Activated CD4-positive, alpha-beta T cell treated with anti-CD3 and anti-CD28 coated beads for 36 hours (primary cell): Measurements from ENCODE around the gene CLDN10. TPM values are rescaled to one million over a fixed set of nuclear protein-coding genes. Genes with fewer than 3 reads are reported as not detected.
A peak's percentile ranks its signal among the peaks of the same experiment; 100 is the strongest.
"Not testable (repeated sequence)": the region's sequence is repeated elsewhere in the genome, so short reads cannot be mapped to it uniquely, and the experiment has no call there.

Source experiments
- ATAC-seq: fragments of 200-7000 bp; cut with Tn5 transposase; one replicate; pipeline ENCODE4 v1.10.0; 2021; ENCODE audit warnings: mild to moderate bottlenecking, moderate library complexity
- CTCF ChIA-PET: fragments of 350-600 bp; sonication (Branson Sonifier 250); formaldehyde crosslinking; loops from one replicate; lab custom pipeline; 2021; ENCODE audit warnings: antibody characterized with exemption; lab: Charles Lee
- POLR2A ChIA-PET: fragments of 350-600 bp; sonication (Branson Sonifier 250); formaldehyde crosslinking; loops from one replicate; lab custom pipeline; 2021; ENCODE audit warnings: antibody characterized with exemption, inconsistent platforms; lab: Charles Lee
- DNase-seq: peaks from one replicate; pipeline ENCODE4 v3.0.0-alpha.2; 2020
- H3K27ac Mint-ChIP-seq: one replicate; pipeline ENCODE4 v1.8.0; 2021; ENCODE audit warnings: mixed read lengths
- H3K27me3 Mint-ChIP-seq: one replicate; pipeline ENCODE4 v1.8.0; 2021; ENCODE audit warnings: mixed read lengths
- H3K36me3 Mint-ChIP-seq: one replicate; pipeline ENCODE4 v1.8.0; 2021; ENCODE audit warnings: low read depth, mixed read lengths
- H3K4me1 Mint-ChIP-seq: one replicate; pipeline ENCODE4 v1.8.0; 2021; ENCODE audit warnings: mixed read lengths
- H3K4me3 Mint-ChIP-seq: one replicate; pipeline ENCODE4 v1.8.0; 2021; ENCODE audit warnings: mild to moderate bottlenecking, moderate library complexity, mixed read lengths
- H3K9me3 Mint-ChIP-seq: one replicate; pipeline ENCODE4 v1.8.0; 2021; ENCODE audit warnings: low read depth, mixed read lengths
- intact Hi-C, 2 experiments: fragments of 100-400 bp; cut with DNase I in 1 of 2; cut with micrococcal nuclease in 1 of 2; formaldehyde crosslinking; loops; one replicate each; pipeline versions ENCODE4 v1.14.2 to v1.15.1; 2022 to 2024; cut with DNase I, micrococcal nuclease
- total RNA-seq, 2 experiments: library from RNA; stranded (reverse); gene quantifications; one replicate each; pipeline ENCODE4 v1.2.3, GENCODE V29; 2021

The CLDN10 gene
- total RNA-seq, result not detected

- H3K4me1 Mint-ChIP-seq, result peaks cover 10% of the 10 kb centered on the region
- DNase-seq, result peak; percentile 16
Observed at GRCh38 chr13:95552539-95553441, at the start of gene CLDN10. CLDN10 (plus strand) TSS chr13:95552720; CDS start chr13:95552754, 34 bp downstream.

GRCh38 chr13:95503662-95504061 lies 48.9 kb upstream of the CLDN10 start:
- Mint-ChIP-seq H3K4me1 (no peaks in the 10 kb centered on the region), H3K27me3 (peaks cover 12% of the 10 kb centered on the region), H3K36me3 (no peaks in the 10 kb centered on the region), H3K9me3 (peaks cover 7% of the 10 kb centered on the region), H3K27ac (no peak overlapping the region), H3K4me3 (no peak overlapping the region)
- POLR2A ChIA-PET, result no interaction called here
- intact Hi-C loops, result no loop called here
- DNase-seq, result no peak
- no peak for ATAC-seq
- CTCF ChIA-PET, result interaction anchor here (0.9 to 1.3 kb wide), 2 partner anchors 10 to 828 kb away, joined by 3 read pairs; no protein-coding TSS in a partner anchor

More at GRCh38 chr13:95552539-95553441, at the start of gene CLDN10:
- POLR2A ChIA-PET, result no interaction called here
- peak within 1 kb of the TSS; percentile 25 for H3K4me3 Mint-ChIP-seq
- CTCF ChIA-PET, result interaction anchor here (1.0 kb wide), 1 partner anchor 16 kb away, joined by 4 read pairs; no protein-coding TSS in a partner anchor
- H3K9me3 Mint-ChIP-seq, result no peaks in the 10 kb centered on the region
- intact Hi-C loops, result no loop called here
- peaks cover 55% of the 10 kb centered on the region for H3K27me3 Mint-ChIP-seq
- no peaks in the 10 kb centered on the region for H3K36me3 Mint-ChIP-seq
- no peak for ATAC-seq
- H3K27ac Mint-ChIP-seq, result no peak within 1 kb of the TSS

GRCh38 chr13:95505265-95505664 lies 47.3 kb upstream of the CLDN10 start:
- Mint-ChIP-seq H3K27me3 (peaks cover 9% of the 10 kb centered on the region), H3K36me3 (no peaks in the 10 kb centered on the region), H3K4me3 (no peak overlapping the region), H3K9me3 (peaks cover 7% of the 10 kb centered on the region), H3K4me1 (no peaks in the 10 kb centered on the region), H3K27ac (no peak overlapping the region)
- intact Hi-C loops, result no loop called here
- CTCF ChIA-PET, result no interaction called here
- ATAC-seq (no peak), DNase-seq (no peak)
- POLR2A ChIA-PET, result no interaction called here

GRCh38 chr13:95505986-95506385 lies 46.5 kb upstream of the CLDN10 start:
- H3K27me3 Mint-ChIP-seq, result peaks cover 7% of the 10 kb centered on the region
- no peak for DNase-seq
- no peak overlapping the region for H3K4me3 Mint-ChIP-seq
- ATAC-seq, result no peak
- CTCF ChIA-PET, result no interaction called here
- intact Hi-C loops, result no loop called here
- no peak overlapping the region for H3K27ac Mint-ChIP-seq
- H3K4me1 Mint-ChIP-seq, result no peaks in the 10 kb centered on the region
- peaks cover 7% of the 10 kb centered on the region for H3K9me3 Mint-ChIP-seq
- no peaks in the 10 kb centered on the region for H3K36me3 Mint-ChIP-seq
- POLR2A ChIA-PET, result no interaction called here

GRCh38 chr13:95507991-95508390 lies 44.5 kb upstream of the CLDN10 start:
- Mint-ChIP-seq H3K4me1 (no peaks in the 10 kb centered on the region), H3K27ac (no peak overlapping the region), H3K36me3 (no peaks in the 10 kb centered on the region), H3K4me3 (no peak overlapping the region), H3K9me3 (no peaks in the 10 kb centered on the region), H3K27me3 (peaks cover 7% of the 10 kb centered on the region)
- intact Hi-C loops, result no loop called here
- ATAC-seq, result no peak
- ChIA-PET POLR2A (no interaction called here), CTCF (no interaction called here)
- DNase-seq, result no peak

- intact Hi-C loops, result no loop called here
- DNase-seq, result no peak
- no peak for ATAC-seq
- Mint-ChIP-seq H3K27ac (no peak overlapping the region), H3K9me3 (no peaks in the 10 kb centered on the region), H3K36me3 (no peaks in the 10 kb centered on the region), H3K4me3 (no peak overlapping the region), H3K27me3 (peaks cover 9% of the 10 kb centered on the region), H3K4me1 (no peaks in the 10 kb centered on the region)
- POLR2A ChIA-PET, result no interaction called here
- CTCF ChIA-PET, result interaction anchor here (1.4 kb wide), 1 partner anchor 15 kb away, joined by 3 read pairs; no protein-coding TSS in a partner anchor
Observed at GRCh38 chr13:95508996-95509395, 43.5 kb upstream of the CLDN10 start.

DNA sequence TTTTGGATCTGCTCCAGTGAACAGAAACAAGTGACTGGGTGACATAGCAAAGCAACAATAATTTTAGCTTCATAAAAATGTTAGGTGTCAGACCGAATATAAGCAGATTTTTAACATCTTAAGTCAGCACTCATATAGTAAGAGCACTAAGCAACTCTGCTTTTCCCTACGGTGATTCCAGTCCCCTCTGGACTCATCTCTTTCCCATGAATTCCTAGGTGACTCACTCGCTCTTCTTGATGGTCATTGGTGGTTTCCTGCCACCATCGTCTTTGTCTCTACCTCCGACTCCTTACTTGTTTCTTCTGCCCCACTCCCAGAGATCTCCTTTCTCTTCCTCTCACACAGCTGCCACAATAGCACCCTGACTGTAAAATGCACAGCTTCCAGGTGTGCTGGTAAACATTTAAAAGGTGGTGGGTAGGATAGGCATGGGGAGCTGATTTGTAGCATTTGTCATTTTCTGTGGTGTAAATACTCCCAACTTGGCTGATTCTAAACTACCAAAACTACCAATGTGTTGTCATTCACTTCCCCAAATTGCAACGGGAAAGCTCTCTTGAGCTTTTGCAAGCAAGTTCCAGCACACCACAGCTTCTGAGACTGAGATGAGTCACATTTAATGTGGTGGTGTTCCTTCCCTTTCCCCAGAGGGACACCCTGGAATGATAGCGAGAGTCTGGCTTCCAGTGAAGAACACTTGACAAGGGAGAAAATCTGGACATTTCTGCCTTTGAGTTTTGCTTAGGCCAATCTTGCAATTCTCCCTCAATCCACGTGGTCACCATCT lies 42.8 kb upstream of the CLDN10 start:
- Mint-ChIP-seq H3K4me3 (no peak overlapping the region), H3K36me3 (no peaks in the 10 kb centered on the region), H3K27me3 (peaks cover 13% of the 10 kb centered on the region), H3K27ac (no peak overlapping the region), H3K4me1 (no peaks in the 10 kb centered on the region), H3K9me3 (no peaks in the 10 kb centered on the region)
- ATAC-seq (no peak), DNase-seq (no peak)
- CTCF ChIA-PET, result interaction anchor here (1.4 kb wide), 1 partner anchor 16 kb away, joined by 3 read pairs; no protein-coding TSS in a partner anchor
- intact Hi-C loops, result no loop called here
- POLR2A ChIA-PET, result no interaction called here

GRCh38 chr13:95510950-95511349 lies 41.6 kb upstream of the CLDN10 start:
- H3K9me3 Mint-ChIP-seq, result no peaks in the 10 kb centered on the region
- ChIA-PET POLR2A (no interaction called here), CTCF (no interaction called here)
- intact Hi-C loops, result no loop called here
- no peak for ATAC-seq
- H3K4me3 Mint-ChIP-seq, result no peak overlapping the region
- H3K27ac Mint-ChIP-seq, result no peak overlapping the region
- no peak for DNase-seq
- H3K27me3 Mint-ChIP-seq, result peaks cover 14% of the 10 kb centered on the region
- no peaks in the 10 kb centered on the region for H3K36me3 Mint-ChIP-seq
- H3K4me1 Mint-ChIP-seq, result no peaks in the 10 kb centered on the region

DNA sequence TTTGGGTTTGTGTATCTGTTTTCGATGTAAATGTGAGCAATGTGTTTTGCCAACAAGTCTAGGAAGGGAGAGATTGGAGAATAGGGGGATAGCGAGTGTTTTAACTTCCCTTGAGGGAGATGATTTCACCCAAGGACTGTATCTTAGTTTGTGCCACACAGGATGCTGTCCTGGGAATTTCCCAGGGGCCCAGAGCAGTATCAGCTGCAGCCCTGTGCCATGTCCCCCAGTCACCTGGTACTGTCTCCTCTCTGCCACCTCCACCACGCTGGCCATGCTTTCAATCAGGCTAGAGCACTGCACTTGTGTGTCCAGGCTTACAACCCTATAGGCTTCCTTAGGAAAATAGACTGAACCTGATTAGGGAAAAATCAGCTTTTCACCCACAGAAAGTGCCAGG lies 40.1 kb upstream of the CLDN10 start:
- ATAC-seq (no peak), DNase-seq (no peak)
- H3K27ac Mint-ChIP-seq, result no peak overlapping the region
- H3K27me3 Mint-ChIP-seq, result peaks cover 13% of the 10 kb centered on the region
- H3K36me3 Mint-ChIP-seq, result no peaks in the 10 kb centered on the region
- no peak overlapping the region for H3K4me3 Mint-ChIP-seq
- POLR2A ChIA-PET, result no interaction called here
- no peaks in the 10 kb centered on the region for H3K9me3 Mint-ChIP-seq
- intact Hi-C loops, result no loop called here
- H3K4me1 Mint-ChIP-seq, result no peaks in the 10 kb centered on the region
- CTCF ChIA-PET, result interaction anchor here (1.0 kb wide), 1 partner anchor 15 kb away, joined by 4 read pairs; no protein-coding TSS in a partner anchor

DNA sequence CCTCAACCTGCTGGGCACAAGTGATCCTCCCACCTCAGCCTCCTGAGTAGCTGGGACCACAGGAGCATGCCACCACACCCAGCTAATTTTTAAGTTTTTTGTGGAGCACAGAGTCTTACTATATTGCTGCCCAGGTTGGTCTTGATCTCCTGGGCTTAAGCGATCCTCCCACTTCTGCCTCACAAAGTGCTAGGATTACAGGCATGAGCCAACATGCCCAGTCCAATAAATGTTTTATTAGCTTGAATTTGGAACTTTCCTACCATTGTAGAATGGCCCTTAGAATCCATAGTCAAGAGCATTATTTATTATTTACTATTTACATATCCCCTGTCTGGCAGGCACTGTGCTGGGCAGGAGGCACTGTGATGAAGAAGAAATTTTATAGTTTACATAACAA lies 39.6 kb upstream of the CLDN10 start:
- DNase-seq, result no peak
- no peak for ATAC-seq
- no peaks in the 10 kb centered on the region for H3K9me3 Mint-ChIP-seq
- no peaks in the 10 kb centered on the region for H3K36me3 Mint-ChIP-seq
- ChIA-PET CTCF (interaction anchor here (1.0 kb wide), 1 partner anchor 16 kb away, joined by 4 read pairs; no protein-coding TSS in a partner anchor), POLR2A (no interaction called here)
- no peaks in the 10 kb centered on the region for H3K4me1 Mint-ChIP-seq
- no peak overlapping the region for H3K27ac Mint-ChIP-seq
- H3K27me3 Mint-ChIP-seq, result peaks cover 15% of the 10 kb centered on the region
- H3K4me3 Mint-ChIP-seq, result no peak overlapping the region
- intact Hi-C loops, result no loop called here

DNA sequence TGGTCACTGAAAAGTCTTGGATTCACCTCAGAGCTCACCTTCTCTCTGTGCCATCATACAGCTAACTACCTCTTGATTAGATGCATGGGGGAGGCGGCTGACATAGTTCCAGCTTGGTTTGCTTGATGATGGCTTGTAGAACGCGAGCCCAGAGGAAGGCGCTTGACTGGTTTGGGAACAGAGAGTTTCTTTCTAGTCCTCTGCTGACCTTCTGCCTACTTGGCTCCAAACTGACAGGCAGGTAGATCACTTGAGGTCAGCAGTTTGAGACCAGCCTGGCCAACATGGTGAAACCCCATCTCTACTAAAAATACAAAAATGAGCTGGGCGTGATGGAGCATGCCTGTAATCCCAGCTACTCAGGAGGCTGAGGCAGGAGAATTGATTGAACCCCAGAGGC lies 36.9 kb upstream of the CLDN10 start:
- intact Hi-C loops, H3K4me3 Mint-ChIP-seq, ATAC-seq, H3K4me1 Mint-ChIP-seq, POLR2A ChIA-PET, H3K36me3 Mint-ChIP-seq, H3K27ac Mint-ChIP-seq, H3K9me3 Mint-ChIP-seq, DNase-seq: not testable (repeated sequence)
- CTCF ChIA-PET, result interaction anchor here (0.6 to 1.3 kb wide), 3 partner anchors 21 to 318 kb away, joined by 3 read pairs; no protein-coding TSS in a partner anchor
- H3K27me3 Mint-ChIP-seq, result peaks cover 15% of the 10 kb centered on the region
